HG03457 (cell line): ENCODE measurements around the gene ATG10.
"Not testable (repeated sequence)": the region's sequence is repeated elsewhere in the genome, so short reads cannot be mapped to it uniquely, and the experiment has no call there.

Experiments used
- ATAC-seq: cut with Tn5 transposase; IDR thresholded peaks from one replicate; pipeline ENCODE4 v1.9.1; 2021; ENCODE audit warnings: moderate number of reproducible peaks; ENCODE audit not compliant: unreplicated experiment

ATG10 gene

GRCh38 chr5:81971712-81972491, at the start of gene ATG10:
Gene ATG10 (plus strand): TSS chr5:81972023. CDS start chr5:81987571, 15,548 bp downstream.
- ATAC-seq, result peak; percentile 98

DNA sequence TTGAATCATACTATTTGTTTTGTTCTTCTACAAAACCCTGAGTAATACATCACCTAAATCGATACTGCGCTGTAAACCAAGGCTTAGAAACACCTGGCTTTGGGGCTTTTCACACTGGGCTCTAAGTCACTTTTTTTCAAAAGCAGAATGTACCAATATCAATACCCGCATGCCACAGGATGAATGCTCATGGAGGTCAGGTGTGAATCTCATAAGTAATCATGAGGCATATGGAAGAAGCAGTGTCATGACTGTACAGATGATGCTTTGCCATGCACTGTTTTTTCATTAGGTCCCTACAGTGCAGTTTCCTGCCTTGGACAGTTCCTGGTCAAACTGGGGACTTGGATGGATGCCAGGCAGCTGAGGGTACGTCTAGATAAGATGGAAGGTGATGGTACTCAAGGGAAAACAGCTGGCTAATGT, 49.0 kb upstream of the ATG10 start:
- ATAC-seq, result no peak

GRCh38 chr5:81924442-81924841, 47.4 kb upstream of the ATG10 start:
- ATAC-seq, result no peak

GRCh38 chr5:81925009-81925408, 46.8 kb upstream of the ATG10 start:
- ATAC-seq, result no peak

- ATAC-seq, result no peak
Observed at GRCh38 chr5:81925981-81926380, 45.8 kb upstream of the ATG10 start.

DNA sequence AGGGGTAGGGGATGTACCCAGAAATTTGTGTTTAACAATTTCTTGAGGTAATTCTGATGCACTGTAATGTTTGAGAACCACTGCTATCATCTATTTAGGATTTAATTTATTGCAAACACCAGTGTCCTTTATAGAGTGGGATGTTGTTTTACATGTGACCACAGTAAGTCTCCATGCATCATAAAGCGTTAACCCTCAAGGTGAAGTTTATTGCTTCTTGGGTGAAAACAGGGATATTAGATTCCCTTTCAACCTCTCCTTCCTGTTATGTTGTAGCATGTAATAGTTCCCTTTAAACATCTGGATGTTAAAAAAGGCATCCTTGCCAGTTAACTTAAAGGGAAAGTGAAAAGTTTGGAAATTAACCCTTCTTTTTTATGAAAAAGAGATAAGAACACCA, 35.8 kb upstream of the ATG10 start:
- no peak for ATAC-seq

DNA sequence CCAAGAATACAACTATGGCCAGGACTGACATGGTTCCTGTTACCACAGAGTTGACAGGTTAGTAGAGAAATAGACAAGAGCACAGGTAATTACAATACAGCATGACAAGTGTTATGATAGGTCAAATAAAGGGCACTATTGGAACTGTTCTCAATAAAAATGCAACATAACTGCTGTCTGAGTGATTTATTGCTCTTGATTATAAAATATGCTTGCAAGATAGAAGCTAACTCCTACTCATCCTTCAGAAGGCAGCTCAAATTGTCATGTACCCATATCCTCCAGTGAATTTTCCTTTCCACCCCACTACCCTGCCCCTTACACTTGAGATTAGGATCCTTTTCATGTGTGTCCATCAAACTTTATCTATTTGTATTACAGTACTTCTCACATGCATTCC, 35.1 kb upstream of the ATG10 start:
- no peak for ATAC-seq

DNA sequence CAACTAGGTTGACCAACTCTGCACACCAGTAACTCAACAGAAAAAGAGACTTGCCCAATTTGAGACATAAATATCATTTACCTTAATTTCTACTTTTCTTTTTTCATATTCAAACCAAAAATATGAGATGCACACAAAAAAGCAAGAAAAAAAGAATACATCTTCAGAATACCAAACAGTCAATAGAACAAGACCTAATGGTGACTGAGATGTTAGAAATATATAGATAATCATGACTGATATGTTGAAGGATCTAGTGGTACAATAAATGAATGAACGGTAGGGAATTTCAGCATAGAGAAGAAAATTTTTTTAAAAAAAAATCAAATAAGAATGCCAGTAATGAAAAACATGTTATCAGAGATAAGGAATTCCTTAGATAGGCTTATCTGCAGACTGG, 29.1 kb upstream of the ATG10 start:
- ATAC-seq, result no peak

GRCh38 chr5:81948349-81948748, 23.5 kb upstream of the ATG10 start:
- no peak for ATAC-seq

GRCh38 chr5:81949462-81949861, 22.4 kb upstream of the ATG10 start:
- no peak for ATAC-seq

GRCh38 chr5:81950996-81951395, 20.8 kb upstream of the ATG10 start:
- ATAC-seq, result no peak

- ATAC-seq, result not testable (repeated sequence)
Observed at GRCh38 chr5:81954796-81955195, 17.0 kb upstream of the ATG10 start.

- not testable (repeated sequence) for ATAC-seq
Observed at GRCh38 chr5:81958129-81958528, 13.7 kb upstream of the ATG10 start.

DNA sequence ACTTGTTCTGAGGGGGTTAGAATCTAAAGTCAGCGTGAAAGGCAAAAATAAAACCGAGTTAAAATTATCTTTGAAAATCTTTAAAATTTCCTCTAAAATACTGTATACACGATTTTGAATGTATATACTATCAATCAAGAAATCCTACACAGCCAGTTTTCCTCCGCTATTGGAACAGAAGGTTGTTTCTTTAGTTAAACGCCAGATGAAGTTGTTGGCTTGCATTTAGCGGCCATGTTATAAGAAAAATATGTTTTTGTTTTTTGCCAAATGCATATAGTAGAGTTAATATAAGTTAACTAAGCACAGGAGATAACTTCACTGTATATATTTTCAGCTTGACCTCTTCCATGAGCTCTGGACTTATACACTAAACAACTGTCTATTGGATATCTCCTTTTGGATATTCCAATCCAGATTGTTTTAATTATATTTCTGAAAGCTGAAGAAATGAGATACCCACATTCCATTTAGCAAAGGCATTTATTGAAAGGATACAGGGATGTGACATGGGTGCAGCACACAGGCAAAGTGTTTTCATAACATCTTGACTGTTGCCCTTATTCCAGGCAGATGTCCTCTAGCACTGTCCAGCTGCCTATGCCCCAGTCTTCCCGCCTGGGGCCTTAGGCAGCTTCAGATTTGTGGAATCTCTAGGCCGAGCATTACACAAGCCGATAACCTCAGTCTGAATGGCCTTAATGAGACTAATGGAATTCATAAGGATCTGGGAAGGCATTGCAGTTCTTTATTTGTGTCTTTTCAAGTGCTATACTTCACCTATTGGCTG, 10.0 kb upstream of the ATG10 start:
- ATAC-seq, result no peak

GRCh38 chr5:81963544-81963943, 8.3 kb upstream of the ATG10 start:
- ATAC-seq, result no peak

DNA sequence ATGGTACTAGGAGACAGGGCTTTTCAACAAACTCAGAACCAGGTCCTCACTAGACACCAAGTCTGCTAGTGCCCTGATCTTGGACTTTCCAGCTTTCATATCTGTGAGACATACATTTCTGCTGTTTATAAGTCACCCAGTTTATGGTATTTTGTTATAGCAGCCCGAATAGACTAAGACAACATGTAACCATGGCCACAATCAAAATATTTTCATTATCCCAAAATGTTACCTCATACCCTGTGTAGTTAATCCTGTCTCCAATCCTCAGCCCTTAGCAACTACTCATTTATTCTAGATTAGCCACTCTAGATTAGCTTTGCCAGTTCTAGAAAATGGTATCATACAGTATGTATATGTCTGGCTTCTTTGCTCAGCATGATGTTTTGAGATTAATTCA, 6.3 kb upstream of the ATG10 start:
- ATAC-seq, result no peak

DNA sequence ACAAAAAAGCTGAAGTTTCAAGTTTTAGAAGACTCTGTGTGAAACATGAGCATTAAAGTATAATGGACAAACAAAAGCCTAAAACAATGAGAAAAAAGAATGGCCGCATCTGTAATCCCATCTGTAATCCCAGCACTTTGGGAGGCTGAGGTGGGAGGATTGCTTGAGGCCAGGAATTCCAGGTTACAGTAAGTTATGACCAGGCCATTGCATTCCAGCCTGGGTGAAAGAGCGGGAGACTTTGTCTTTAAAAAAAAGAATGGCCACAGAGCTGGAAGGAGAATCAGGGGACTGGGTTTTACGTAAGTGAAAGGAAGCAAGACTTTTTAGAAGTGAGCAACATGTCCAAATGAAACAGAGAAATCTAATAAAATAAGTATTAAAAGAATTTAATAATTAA, 2.6 kb upstream of the ATG10 start:
- ATAC-seq, result no peak

DNA sequence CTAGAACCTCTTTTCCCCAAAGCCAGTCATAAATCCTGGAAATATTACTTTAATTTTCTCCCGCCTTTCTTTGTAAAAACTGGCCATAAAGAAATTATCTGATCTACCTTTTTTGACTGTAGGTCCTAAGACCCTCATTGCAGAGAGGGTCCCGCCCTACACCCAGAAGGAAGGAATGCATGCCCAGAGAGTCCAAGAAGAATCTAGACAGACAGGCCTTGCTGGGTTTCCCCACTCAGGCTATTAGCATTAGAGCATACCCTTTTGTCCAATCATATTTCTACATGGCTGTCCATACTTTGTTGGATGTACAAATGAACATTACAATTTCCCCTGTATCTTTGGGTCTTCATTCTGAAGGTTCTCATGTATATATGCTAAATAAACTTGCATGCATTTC, 1.9 kb upstream of the ATG10 start:
- ATAC-seq, result no peak

GRCh38 chr5:81971111-81971711, 612 bp upstream of the ATG10 start:
- no peak for ATAC-seq

DNA sequence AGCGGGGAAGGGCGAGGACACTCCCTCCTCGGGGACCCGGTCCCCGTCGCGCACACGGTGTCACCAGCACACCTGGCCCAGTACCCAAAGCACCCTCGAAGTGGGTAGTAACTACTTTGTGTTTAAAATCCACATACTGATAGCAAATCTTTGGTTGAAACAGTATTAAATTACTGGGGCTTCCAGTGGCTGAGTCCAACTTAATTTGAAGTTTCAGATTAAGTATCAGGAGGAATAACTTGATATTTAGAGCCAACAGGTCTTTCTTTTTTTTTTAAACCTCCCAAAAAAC, 615 bp downstream of the ATG10 start:
- ATAC-seq, result peak; percentile 30

DNA sequence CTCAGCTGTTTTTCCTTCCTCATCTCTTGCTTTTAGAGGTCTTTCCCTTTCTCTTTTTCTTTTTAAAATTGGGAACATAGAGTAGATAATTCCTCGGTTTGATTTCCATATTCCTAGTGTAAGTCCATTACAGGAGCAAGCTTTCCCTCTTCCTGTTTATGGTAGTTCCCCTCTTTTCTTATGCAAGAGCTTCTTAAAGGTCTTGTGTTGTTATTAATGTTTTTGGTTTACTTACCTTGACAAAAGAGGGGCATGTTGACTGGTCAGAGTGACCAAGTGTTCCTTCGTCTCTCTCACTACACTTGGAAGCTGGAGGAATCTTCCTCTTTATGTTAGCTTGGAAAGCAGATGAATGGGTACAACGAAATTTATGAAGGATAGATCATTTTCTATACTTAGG, 8.3 kb downstream of the ATG10 start:
- ATAC-seq, result no peak

- no peak for ATAC-seq
Observed at GRCh38 chr5:81980598-81981260, 8.9 kb downstream of the ATG10 start.
